HG03432 (cell line): ENCODE results near the gene GATA6.
"Not testable (repeated sequence)": the region's sequence is repeated elsewhere in the genome, so short reads cannot be mapped to it uniquely, and the experiment has no call there.

Experiments
- ATAC-seq: cut with Tn5 transposase; IDR thresholded peaks from one replicate; pipeline ENCODE4 v1.9.1; 2021; ENCODE audit warnings: mild to moderate bottlenecking, moderate library complexity; ENCODE audit not compliant: unreplicated experiment

The GATA6 gene

DNA sequence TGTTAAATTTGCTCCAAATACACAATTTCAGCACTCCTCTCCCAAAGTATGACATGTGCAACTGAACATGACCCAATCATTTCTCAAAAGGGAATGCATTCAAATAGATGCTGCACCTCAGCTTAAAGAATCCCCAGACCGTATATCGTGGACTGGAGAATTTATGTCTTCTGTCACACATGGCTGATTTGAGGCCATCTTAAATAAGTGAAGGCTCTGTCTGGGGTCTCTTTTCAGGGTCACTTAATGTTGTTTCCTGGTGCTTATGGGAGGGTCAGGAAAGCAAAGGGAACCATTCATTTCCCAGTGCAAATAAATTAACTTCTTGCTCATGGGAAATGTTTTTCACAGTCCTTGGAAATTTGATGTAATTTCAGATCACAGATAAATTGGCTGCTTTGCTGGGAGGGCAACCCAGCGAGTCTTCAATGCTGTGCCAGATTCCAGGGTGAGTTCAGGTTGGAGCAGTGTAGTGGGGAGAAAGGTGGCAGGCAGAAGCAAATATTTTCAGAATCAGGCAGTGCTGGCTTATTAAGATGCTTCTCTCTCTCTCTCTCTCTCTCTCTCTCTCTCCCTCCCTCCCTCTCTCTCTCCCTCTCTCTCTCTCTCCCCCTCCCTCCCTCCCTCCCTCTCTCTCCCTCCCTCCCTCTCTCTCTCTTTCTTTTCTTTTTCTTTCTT lies 34.3 kb downstream of the GATA6 start:
- ATAC-seq = no peak

DNA sequence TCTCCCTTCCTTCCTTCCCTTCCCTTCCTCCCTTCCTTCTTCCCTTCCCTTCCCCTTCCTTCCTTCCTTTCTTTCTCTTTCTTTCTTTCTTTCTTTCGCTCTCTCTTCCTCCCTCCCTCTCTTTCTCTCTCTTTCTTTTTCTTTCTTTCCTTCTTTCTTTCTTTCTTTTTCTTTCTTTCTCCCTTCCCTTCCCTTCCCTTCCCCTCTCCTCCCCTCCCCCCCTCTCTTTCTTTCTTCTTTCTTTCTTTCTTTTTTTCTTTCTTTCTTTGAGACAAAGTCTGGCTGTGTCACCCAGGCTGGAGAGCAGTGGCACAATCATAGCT lies 34.8 kb downstream of the GATA6 start:
- no peak for ATAC-seq

DNA sequence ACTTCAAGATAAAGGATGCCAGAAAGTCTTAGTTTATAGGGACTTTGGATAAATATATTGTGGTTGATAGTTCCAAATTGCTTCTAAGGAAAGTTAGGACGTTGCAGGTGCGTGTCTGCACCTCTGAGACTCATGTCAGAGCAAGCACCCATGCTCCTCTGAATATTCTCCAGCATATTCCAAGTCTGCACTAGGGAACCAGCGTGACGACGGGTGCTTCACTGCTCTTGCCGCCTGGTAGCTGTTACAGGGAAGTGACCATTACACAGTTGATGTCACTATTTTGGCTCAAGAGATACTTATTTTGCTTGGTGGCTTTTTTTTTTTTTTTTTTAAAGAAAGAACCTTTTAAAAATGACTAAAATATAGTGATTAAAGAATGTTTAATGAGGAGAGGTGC lies 35.6 kb downstream of the GATA6 start:
- no peak for ATAC-seq

DNA sequence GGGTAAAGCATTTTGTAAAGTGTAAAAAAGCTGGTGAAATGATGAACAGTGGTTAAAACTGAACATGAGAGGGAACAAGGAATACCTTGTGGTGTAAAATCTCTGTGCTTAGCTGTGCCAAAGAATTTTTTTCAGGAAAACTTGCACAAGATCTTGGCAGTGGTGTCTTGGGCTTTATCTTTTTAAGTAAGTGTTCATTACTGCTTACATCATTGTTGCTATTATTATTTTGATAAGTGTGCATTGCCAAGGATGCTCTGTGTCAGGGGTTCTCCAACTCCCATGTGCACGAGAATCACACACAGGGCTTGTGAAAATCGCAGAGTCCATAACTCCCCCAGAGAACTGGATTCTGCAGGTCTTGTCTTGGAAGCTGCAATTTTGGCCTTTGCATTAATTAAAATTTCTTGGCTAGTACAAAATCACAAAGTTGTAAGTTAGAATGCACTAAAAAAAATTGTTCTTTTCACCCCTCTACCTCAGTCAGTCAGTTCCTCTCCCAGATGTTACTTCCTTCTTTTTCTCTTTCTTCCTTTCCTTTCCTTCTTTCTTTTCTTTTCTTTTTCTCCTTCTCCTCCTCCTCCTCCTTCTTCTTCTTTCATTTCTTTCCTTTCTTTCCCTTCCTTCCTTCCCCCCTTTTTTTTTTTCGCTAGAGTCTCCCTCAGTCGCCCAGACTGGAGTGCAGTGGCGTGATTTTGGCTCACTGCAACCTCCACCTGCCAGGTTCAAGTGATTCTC lies 37.8 kb downstream of the GATA6 start:
- ATAC-seq = no peak

DNA sequence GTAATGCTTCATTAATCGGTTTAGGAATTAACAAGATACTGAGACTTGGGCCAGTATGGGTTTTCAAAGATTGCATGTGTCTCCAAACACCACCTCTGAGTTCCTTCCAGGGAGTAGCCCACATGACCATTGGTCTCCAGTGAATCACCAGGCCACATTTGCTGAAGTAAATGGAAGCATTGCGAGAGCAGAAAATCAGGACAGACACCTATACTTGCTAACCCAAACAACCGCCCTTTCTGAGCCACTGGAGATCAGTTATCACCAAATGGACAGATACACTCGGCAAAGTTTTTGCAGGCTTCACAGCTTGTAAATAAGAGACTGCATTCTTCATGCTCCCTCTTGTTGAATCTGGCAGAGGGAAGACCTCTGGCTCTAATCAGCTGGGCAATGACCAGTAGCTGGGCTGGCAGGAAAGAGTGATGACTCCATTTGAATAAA lies 40.9 kb downstream of the GATA6 start:
- ATAC-seq = no peak

DNA sequence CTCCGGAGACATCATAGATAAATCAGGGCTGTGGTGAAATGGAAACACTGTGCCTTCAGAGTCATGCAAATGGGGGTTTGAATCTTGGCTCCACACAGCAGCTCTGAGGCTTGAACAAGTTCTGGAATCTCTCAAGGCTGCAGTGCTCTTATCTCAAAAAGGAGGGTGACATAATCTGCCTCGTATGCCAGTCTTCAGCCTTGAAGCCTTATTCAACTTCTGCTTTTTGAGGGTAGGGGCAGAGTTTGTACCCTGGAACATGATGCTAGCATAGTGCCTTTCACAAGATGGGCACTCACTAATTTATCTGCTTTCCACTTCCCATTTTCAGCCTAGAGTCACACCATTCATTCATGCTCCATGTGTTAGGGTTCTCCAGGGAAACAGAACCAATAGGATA lies 42.3 kb downstream of the GATA6 start:
- ATAC-seq = no peak

DNA sequence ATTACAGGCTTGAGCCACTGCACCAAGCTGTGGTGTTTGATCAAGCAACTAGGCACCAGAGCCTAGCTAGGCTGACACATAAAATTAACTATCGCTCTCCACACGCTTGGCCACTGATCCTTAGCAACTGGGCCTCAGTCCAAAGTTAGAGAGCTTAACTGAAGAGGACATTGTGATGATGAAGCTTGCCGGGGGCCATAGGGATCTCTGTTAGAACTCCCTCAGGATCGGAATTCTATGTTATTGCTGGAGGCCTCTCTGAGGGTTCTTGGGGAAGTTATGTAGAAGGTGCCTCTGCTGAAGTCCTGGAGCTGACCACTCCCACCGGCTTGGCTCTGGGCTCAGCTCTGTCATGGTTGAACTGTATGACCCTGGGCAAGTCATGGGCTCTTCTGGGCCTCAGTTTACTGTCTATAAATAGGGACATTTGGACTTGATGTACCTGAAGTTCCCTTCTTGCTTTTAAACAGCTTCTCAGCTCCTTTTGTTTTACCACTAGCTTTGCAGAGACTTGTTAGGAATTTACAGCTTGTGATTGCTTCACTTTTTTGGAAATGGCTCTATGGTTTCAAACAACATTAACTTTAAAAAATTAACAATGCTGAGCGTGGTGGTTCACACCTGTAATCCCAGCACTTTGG lies 44.1 kb downstream of the GATA6 start:
- no peak for ATAC-seq

DNA sequence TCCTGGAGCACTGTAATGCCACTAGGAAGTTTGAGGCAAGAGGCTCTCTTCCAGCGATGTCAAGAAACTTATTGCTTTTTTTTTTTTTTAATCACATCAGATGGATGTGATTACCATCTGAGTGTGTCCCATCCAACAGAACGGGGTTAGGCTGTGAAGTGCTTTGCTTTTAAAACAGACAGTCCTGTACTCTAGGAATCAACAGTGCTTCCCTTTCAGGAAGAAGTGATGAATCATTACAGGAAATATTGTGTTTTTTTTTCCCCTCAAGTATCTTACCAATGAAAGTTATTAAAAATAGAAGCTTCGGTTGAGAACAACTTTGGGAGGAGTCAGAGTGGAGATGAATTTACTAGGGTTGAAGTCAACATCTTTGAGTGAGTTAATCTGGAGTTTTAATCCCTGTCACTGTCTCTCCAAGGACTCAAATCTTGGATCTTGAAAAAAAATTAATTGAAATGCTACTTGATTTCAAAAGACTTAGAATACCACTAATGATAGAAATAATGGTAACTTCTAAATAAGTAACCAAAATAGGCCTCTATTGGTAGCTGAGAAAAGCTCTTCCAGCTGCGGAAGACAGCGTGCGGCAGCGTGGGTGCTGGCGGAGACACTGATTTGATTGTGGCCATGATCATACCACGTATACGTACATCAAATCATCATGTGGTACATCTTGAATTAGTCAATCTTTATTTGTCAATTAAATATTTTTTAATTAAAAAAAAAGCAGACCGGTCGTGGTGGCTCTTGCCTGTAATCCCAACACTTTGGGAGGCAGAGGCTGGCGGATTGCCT lies 45.5 kb downstream of the GATA6 start:
- ATAC-seq = no peak

DNA sequence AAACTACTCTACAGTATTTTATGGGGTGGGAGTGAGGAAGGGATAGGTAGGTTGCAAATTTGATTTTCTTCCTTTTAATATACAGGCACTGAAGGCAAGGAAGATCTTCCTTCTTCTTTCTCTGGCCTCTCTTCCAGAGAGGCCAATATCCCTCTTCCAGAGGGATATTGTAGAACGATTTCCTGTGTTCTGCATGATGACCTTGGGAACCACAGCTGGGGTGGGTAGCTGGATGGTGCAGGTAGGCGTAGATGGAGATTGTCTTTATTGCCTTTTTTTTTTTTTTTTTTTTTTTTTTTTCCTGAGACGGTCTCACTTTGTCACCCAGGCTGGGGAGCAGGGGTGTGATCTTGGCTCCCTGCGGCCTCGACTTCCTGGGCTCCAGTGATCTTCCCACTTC lies 49.4 kb downstream of the GATA6 start:
- ATAC-seq = no peak

DNA sequence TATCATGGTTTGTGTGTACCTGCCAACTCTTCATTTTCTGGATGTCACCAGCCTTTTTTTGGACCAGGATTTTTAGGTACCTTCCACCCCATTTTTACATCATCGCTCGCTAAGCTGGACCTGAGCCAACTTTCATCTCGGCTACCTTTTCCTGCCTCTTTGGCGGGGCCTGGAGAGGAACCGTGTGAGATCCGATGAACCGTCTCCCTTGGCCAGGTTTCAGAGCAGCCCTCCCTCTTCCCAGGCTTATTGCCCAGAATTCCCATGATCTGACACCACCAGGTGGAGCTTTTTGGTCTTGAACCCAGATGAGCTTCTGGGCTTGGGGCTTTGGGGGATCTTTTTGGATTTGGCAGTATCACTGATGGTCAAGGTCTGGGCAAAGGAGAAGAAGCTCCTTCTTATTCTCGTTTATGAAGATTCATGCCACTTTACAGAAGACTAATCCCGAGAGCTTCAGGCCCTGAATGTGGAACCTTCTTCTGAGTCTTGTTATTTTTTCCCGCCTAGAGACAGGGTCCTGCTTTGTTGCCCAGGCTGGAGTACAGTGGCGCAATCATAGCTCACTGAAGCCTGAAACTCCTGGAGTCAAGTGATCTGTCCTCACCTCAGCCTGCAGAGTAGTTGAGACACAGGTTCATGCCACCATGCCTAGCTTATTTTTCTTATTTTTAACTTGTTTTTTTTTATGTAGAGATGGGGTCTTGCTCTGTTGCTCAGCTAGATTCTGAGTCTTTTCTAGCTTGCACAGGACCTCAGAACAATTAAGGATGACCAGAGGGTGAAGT lies 50.4 kb downstream of the GATA6 start:
- ATAC-seq = no peak

DNA sequence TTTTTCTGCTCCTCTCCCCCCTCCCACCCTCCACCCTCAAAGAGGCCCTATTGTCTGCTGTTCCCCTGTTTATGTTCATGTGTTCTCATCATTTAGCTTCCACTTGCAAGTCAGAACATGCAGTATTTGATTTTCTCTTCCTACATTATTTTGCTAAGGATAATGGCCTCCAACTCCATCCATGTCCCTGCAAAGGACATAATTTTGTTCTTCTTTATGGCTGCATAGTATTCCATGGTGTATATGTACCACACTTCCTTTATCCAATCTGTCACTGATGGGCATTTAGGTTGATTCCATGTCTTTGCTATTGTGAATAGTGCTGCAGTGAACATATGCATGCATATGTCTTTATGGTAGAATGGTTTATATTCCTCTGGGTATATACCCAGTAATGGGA lies 51.2 kb downstream of the GATA6 start:
- not testable (repeated sequence) for ATAC-seq

DNA sequence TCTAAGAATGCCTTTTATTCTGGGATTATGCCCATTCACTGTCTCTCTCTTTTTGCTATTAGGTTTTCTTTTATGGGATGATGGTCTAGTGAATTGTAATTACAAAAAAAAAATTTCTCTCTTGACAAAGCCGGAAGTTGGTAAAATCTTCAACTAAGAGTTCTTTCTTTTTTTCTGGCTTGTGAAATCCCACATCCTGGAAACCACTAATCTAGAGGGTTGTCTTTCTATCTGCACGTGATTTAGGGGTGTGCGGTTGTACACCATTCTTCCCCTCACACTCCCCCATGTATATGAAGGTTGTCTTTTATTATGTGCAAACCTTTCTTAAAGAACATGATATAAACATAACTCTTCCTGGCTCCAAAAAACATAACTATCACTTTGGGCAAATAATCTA lies 52.0 kb downstream of the GATA6 start:
- ATAC-seq = no peak

DNA sequence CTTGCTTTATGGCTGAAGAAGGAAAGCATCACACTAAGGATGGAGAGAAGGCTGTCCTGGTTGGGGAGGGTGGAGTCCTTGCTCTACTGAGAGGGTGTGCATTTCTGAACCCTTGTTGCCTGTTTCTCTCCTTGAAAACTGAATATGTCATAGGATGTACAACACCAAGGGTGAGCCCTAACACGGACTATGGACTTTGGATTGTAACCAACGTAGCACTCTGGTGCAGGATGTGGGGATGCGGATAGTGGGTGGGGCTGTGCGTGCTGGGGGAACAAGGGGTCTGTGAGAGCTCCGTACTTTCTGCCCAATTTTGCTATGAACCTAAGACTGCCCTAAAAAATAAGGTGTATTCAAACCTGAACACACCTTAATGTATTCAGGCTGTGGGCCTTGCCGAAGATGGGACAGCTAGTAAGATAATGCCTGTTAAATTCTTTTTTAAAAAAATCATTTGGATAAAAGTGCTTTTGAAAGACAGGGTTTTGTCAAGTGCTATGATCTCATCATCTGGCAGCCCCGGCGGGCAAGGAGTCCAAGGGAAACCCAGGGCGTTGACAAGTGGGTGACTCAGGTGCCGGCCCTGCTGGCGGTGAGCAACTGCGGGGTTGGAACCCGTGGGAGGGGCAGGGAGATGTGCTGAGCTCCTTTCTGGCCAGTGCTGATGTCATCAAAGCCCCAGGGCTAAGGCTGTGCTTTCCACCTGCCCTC lies 54.0 kb downstream of the GATA6 start:
- ATAC-seq = no peak

DNA sequence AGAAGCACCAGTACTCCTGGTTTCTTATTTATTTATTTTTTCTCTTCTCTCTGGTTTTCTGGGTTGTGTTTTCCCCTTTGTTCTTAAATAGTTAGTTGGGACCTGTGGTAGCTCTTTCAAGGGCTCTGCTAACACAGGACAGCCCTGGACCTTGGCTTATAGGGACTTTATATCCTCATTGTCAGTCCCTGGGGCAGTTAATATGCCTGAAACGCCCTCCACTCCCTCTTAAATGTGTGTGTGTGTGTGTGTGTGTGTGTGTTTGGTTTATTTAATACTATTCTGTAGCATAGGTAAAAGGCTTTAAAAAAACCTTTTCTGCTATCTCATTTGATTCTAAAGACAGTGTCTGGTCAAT lies 54.6 kb downstream of the GATA6 start:
- ATAC-seq = no peak

DNA sequence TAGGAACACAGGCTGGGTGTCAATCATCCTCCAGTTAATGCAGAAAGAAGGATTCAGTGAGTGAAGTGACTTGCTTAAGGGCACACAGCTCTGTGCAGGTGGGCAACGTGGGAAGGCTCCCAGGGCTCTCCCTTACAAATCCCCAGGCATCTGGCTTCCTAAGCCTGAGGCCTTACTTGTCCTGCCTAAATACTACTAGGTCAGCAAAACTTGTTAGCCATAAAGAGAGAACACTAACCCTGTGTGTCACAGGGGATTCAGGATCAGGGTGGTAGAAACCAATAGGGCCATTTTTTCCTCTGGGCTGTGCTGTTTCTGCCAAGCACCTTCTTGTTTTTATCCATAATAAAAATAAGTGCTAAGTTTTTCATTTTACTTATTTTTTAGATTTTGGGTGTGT lies 55.0 kb downstream of the GATA6 start:
- ATAC-seq = no peak

DNA sequence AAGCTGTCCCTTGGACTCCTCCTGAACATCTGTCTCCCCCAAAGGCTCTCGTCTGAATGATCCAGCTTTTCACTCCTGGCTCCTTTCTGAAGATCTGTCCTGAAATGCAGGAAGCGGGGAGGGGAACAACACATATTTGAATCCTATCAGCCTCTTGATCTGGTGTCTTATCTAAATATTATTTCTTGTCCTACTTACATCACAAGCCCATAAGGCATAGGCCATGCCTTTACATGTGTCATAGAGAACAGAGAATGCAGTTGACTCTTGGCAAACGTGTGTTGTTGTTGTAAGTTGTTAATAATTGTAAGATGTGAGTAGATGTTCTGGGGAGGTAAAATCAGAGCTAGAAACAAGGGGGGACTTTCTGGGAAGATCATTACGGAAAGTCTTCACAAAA lies 57.4 kb downstream of the GATA6 start:
- no peak for ATAC-seq

DNA sequence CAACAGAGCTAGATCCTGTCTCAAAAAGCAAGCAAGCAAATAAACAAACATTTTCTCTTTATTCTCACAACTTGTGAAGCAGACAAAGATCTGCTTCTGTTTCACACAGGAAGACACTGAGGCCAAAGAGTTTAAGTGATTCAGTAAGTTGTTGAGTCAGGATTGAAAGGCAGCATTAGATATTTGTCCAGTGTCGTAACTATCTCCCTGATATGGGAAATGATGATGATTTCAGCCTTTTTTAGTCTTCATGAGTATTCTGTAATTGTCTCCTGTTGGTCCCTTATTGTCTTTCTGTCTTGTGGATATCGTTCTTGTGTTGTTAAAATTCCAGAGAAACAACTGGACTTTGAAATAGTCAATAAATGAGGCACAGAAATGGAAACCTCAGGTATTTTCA lies 59.6 kb downstream of the GATA6 start:
- no peak for ATAC-seq

DNA sequence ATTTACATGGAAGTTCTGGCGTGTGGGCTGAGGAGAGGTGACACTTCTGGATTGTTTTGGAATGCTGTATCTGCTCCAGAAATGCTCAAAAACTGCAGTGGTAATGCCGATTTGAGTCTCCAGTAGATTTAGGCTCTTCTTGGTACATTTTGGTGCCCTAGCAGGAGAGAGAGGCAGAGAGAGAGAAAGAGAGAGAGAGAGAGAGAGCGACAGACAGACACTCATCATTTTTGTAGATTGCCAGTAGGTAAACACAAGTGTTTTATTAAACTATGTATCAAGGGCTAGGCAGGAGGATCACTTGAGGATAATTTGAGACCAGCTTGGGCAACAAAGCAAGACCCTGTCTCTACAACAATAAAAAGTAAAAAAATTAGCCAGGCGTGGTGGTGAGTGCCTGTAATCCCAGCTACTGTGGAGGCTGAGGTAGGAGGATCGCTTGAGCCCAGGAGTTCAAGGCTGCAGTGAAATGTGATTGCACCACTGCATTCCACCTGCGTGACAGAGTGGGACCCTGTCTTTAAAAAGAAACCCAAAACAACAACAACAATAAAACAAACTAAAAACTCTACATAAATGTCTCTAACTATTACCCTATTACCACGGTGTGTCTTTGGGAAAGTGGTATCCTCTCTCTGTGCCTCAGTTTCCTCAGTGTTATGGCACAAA lies 60.2 kb downstream of the GATA6 start:
- ATAC-seq = no peak

DNA sequence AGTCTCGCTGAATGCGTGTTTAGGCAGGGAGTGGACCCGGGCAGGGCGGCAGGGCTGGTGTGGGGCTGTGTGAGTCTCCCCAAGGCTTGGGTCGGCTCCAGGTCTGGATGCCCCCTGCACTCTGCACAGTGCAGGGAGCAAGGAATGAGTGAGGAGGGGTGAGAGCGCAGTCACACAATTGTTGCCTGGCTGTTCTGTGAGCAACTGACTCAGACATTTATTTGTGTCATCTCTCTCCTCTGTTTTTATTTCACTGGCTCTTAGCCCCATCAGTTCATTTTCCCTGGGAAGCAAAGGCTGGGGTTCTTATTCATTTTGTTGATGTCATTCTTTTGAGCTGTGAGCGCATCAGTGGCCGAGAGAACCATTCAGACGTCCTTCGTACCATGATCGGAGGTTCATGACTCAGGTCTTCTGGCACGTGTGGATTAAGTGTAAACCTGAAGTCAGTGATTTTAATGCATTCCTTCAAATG lies 61.1 kb downstream of the GATA6 start:
- ATAC-seq = no peak

DNA sequence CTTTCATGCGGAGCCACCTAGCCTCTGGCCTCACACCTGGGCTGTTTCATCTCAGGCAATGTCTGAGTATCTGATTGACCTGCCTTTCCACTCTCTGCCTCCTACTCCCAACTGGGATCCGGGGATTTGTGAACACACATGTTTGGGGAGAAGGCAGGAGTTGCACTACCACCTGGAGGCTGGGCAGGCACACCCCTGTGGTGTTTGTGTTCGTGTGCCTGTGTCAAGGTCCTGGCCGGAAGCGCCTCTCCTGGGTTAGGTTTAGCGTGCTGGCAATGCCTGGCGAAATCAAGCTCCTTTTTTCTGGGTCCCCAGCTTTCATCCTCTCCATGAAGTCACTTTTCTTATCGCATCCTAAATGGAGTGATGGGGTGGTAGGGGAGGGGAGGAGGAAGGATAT lies 63.9 kb downstream of the GATA6 start:
- ATAC-seq = no peak
